ENCODE measurements around the gene MAGI2. TPM values are rescaled to one million over a fixed set of nuclear protein-coding genes. Genes with fewer than 3 reads are reported as not detected.

Gene MAGI2
- total and polyA plus RNA-seq, 2 donors from 2014 or later, result 4.4 to 9.0 TPM

GRCh38 chr7:78103475-78103874, 1350.0 kb downstream of the MAGI2 start:
- FAIRE-seq (no peak), DNase-seq (no peak)
- Histone ChIP-seq H3K4me3 (ENCODE audit: low read length in 3 of 3) (no peak overlapping the region), H3K27me3 (ENCODE audit: control insufficient read depth, insufficient read depth, low read length) (no peaks in the 10 kb centered on the region), H3K9ac (ENCODE audit: low read length in 3 of 3) (no peak overlapping the region), H3K4me1 (ENCODE audit: control insufficient read depth in 2 of 3, insufficient read depth in 2 of 3, low read depth in 1 of 3, low read length in 3 of 3) (no peaks in the 10 kb centered on the region), H3K27ac (ENCODE audit: low read depth in 2 of 2, low read length in 2 of 2) (no peak overlapping the region), H3K36me3 (ENCODE audit: control insufficient read depth in 2 of 3, insufficient read depth in 3 of 3, low read length in 3 of 3) (no peaks in the 10 kb centered on the region), H3K9me3 (ENCODE audit: control insufficient read depth in 2 of 3, insufficient read depth in 1 of 3, low read length in 3 of 3) (no peaks in the 10 kb centered on the region)
- no peak for TF ChIP-seq CTCF (IDR thresholded peaks at IDR 0.05; ENCODE audit: borderline replicate concordance, extremely low read depth, insufficient read depth)
- intact Hi-C loops (cut with DNase I), result no loop called here

- Histone ChIP-seq H3K36me3 (ENCODE audit: control insufficient read depth in 2 of 3, insufficient read depth in 3 of 3, low read length in 3 of 3) (no peaks in the 10 kb centered on the region), H3K4me3 (ENCODE audit: low read length in 3 of 3) (no peak overlapping the region), H3K9ac (ENCODE audit: low read length in 3 of 3) (no peak overlapping the region), H3K4me1 (ENCODE audit: control insufficient read depth in 2 of 3, insufficient read depth in 2 of 3, low read depth in 1 of 3, low read length in 3 of 3) (no peaks in the 10 kb centered on the region), H3K27me3 (ENCODE audit: control insufficient read depth, insufficient read depth, low read length) (no peaks in the 10 kb centered on the region), H3K9me3 (ENCODE audit: control insufficient read depth in 2 of 3, insufficient read depth in 1 of 3, low read length in 3 of 3) (peaks cover 0 to 3% (median 0%) of the 10 kb centered on the region in 3 donors), H3K27ac (ENCODE audit: low read depth in 2 of 2, low read length in 2 of 2) (no peak overlapping the region)
- FAIRE-seq (no peak), DNase-seq (no peak)
- intact Hi-C loops (cut with DNase I), result no loop called here
- no peak for TF ChIP-seq CTCF (IDR thresholded peaks at IDR 0.05; ENCODE audit: borderline replicate concordance, extremely low read depth, insufficient read depth)
Measured at GRCh38 chr7:78101076-78101475, 1352.4 kb downstream of the MAGI2 start.

- no peak for TF ChIP-seq CTCF (IDR thresholded peaks at IDR 0.05; ENCODE audit: borderline replicate concordance, extremely low read depth, insufficient read depth)
- Histone ChIP-seq H3K36me3 (ENCODE audit: control insufficient read depth in 2 of 3, insufficient read depth in 3 of 3, low read length in 3 of 3) (no peaks in the 10 kb centered on the region), H3K4me1 (ENCODE audit: control insufficient read depth in 2 of 3, insufficient read depth in 2 of 3, low read depth in 1 of 3, low read length in 3 of 3) (no peaks in the 10 kb centered on the region), H3K27me3 (ENCODE audit: control insufficient read depth, insufficient read depth, low read length) (no peaks in the 10 kb centered on the region), H3K9ac (ENCODE audit: low read length in 3 of 3) (no peak overlapping the region), H3K9me3 (ENCODE audit: control insufficient read depth in 2 of 3, insufficient read depth in 1 of 3, low read length in 3 of 3) (peaks cover 0 to 3% (median 0%) of the 10 kb centered on the region in 3 donors), H3K27ac (ENCODE audit: low read depth in 2 of 2, low read length in 2 of 2) (no peak overlapping the region), H3K4me3 (ENCODE audit: low read length in 3 of 3) (no peak overlapping the region)
- intact Hi-C loops (cut with DNase I), result no loop called here
- DNase-seq (no peak), FAIRE-seq (no peak)
Measured at GRCh38 chr7:78099715-78100394, 1353.6 kb downstream of the MAGI2 start.

GRCh38 chr7:78095549-78095948, 1357.9 kb downstream of the MAGI2 start:
- no peak for DNase-seq
- intact Hi-C loops (cut with DNase I), result no loop called here
- Histone ChIP-seq H3K36me3 (ENCODE audit: control insufficient read depth in 2 of 3, insufficient read depth in 3 of 3, low read length in 3 of 3) (no peaks in the 10 kb centered on the region), H3K9me3 (ENCODE audit: control insufficient read depth in 2 of 3, insufficient read depth in 1 of 3, low read length in 3 of 3) (peaks cover 0 to 3% (median 0%) of the 10 kb centered on the region in 3 donors), H3K9ac (ENCODE audit: low read length in 3 of 3) (no peak overlapping the region), H3K4me1 (ENCODE audit: control insufficient read depth in 2 of 3, insufficient read depth in 2 of 3, low read depth in 1 of 3, low read length in 3 of 3) (no peaks in the 10 kb centered on the region), H3K4me3 (ENCODE audit: low read length in 3 of 3) (no peak overlapping the region), H3K27me3 (ENCODE audit: control insufficient read depth, insufficient read depth, low read length) (no peaks in the 10 kb centered on the region), H3K27ac (ENCODE audit: low read depth in 2 of 2, low read length in 2 of 2) (no peak overlapping the region)
- no peak for FAIRE-seq
- no peak for TF ChIP-seq CTCF (IDR thresholded peaks at IDR 0.05; ENCODE audit: borderline replicate concordance, extremely low read depth, insufficient read depth)
